Measurements from ENCODE around the gene MACROD2. TPM values are rescaled to one million over a fixed set of nuclear protein-coding genes. Genes with fewer than 3 reads are reported as not detected.

MACROD2 gene
- total RNA-seq, 1 experiment from 2014 or later: 1.4 TPM

DNA sequence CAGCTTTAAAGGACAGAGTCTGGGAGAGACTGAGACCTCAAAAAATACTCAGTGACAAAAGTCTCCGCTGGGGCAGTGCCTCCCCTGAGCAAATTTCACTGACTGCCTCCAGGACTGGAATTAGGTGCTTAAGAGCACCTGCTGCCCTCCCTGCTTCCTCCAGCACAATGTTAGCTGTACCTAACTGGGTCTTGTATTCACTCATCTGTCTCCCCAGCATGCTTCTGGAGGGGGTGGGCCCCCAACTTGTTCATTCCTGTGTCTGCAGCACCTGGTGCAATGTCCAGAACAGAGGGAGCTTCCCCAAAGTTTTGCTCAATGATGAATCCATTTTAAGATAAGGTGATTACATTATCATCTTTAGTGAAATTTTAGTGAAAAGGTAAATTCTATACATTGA, 1927.2 kb downstream of the MACROD2 start:
- no peak for TF ChIP-seq EZH2 (IDR thresholded peaks at IDR 0.05; ENCODE audit: borderline replicate concordance, low read depth, low read length, poor library complexity, severe bottlenecking)
- no peak for TF ChIP-seq CTCF (conservative IDR thresholded peaks at IDR 0.05; ENCODE audit: low read depth, low read length)
- POLR2A ChIA-PET (ENCODE audit: low non-redundant PET): no interaction called here
- Histone ChIP-seq H3K27me3 (replicated peaks; ENCODE audit: insufficient read depth, low read depth, low read length, poor library complexity) (no peaks in the 10 kb centered on the region), H3K4me3 (ENCODE audit: low read depth, low read length, poor library complexity, severe bottlenecking) (no peak overlapping the region), H3K4me1 (ENCODE audit: insufficient read depth, low read length, poor library complexity, severe bottlenecking) (no peaks in the 10 kb centered on the region), H3K9me3 (ENCODE audit: low read depth, low read length, poor library complexity, severe bottlenecking) (peaks cover 4% of the 10 kb centered on the region), H3K36me3 (ENCODE audit: insufficient read depth, low read length, poor library complexity, severe bottlenecking) (no peaks in the 10 kb centered on the region), H3K27ac (ENCODE audit: low read depth, low read length, poor library complexity, severe bottlenecking) (no peak overlapping the region)
- BruUV-seq (replicated peaks): no TSS peak
- intact Hi-C loops (cut with micrococcal nuclease; ENCODE audit: unreplicated experiment): no loop called here
- CTCF ChIA-PET: no interaction called here
- no peak for DNase-seq (ENCODE audit: low spot score)

- no TSS peak for BruUV-seq (replicated peaks)
- Histone ChIP-seq H3K4me1 (ENCODE audit: insufficient read depth, low read length, poor library complexity, severe bottlenecking) (no peaks in the 10 kb centered on the region), H3K27me3 (replicated peaks; ENCODE audit: insufficient read depth, low read depth, low read length, poor library complexity) (no peaks in the 10 kb centered on the region), H3K4me3 (ENCODE audit: low read depth, low read length, poor library complexity, severe bottlenecking) (no peak overlapping the region), H3K36me3 (ENCODE audit: insufficient read depth, low read length, poor library complexity, severe bottlenecking) (no peaks in the 10 kb centered on the region), H3K27ac (ENCODE audit: low read depth, low read length, poor library complexity, severe bottlenecking) (no peak overlapping the region), H3K9me3 (ENCODE audit: low read depth, low read length, poor library complexity, severe bottlenecking) (peaks cover 4% of the 10 kb centered on the region)
- POLR2A ChIA-PET (ENCODE audit: low non-redundant PET): no interaction called here
- DNase-seq (ENCODE audit: low spot score): no peak
- no peak for TF ChIP-seq CTCF (conservative IDR thresholded peaks at IDR 0.05; ENCODE audit: low read depth, low read length)
- TF ChIP-seq EZH2 (IDR thresholded peaks at IDR 0.05; ENCODE audit: borderline replicate concordance, low read depth, low read length, poor library complexity, severe bottlenecking): no peak
- intact Hi-C loops (cut with micrococcal nuclease; ENCODE audit: unreplicated experiment): no loop called here
- CTCF ChIA-PET: no interaction called here
These were observed 1927.9 kb downstream of the MACROD2 start for GRCh38 chr20:15923030-15923776.

DNA sequence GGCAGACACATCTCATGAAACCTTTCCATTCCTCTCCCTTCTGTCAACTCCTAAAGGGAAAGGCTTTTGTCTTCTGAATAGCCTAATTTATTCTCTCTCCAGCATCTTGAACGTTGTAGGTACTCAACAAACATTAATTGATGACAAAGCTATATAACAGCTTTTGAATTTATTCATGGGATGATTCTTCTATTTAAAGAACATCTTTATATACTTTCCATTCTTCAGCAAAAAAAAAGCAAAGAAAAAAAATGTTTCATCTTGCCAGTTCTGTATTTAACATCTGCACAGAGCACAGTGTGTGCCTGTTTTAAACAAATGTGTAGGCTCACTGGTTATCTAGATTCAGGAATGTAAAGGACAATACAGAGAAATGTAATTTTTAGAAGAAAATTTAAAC, 1929.2 kb downstream of the MACROD2 start:
- no peaks in the 10 kb centered on the region for H3K27me3 ChIP-seq (replicated peaks; ENCODE audit: insufficient read depth, low read depth, low read length, poor library complexity)
- H3K27ac ChIP-seq (ENCODE audit: low read depth, low read length, poor library complexity, severe bottlenecking): no peak overlapping the region
- no TSS peak for BruUV-seq (replicated peaks)
- no peaks in the 10 kb centered on the region for H3K4me1 ChIP-seq (ENCODE audit: insufficient read depth, low read length, poor library complexity, severe bottlenecking)
- no peak overlapping the region for H3K4me3 ChIP-seq (ENCODE audit: low read depth, low read length, poor library complexity, severe bottlenecking)
- TF ChIP-seq CTCF (conservative IDR thresholded peaks at IDR 0.05; ENCODE audit: low read depth, low read length) (no peak), EZH2 (IDR thresholded peaks at IDR 0.05; ENCODE audit: borderline replicate concordance, low read depth, low read length, poor library complexity, severe bottlenecking) (no peak)
- POLR2A ChIA-PET (ENCODE audit: low non-redundant PET): no interaction called here
- CTCF ChIA-PET: no interaction called here
- H3K9me3 ChIP-seq (ENCODE audit: low read depth, low read length, poor library complexity, severe bottlenecking): peaks cover 4% of the 10 kb centered on the region
- no peaks in the 10 kb centered on the region for H3K36me3 ChIP-seq (ENCODE audit: insufficient read depth, low read length, poor library complexity, severe bottlenecking)
- no peak for DNase-seq (ENCODE audit: low spot score)
- intact Hi-C loops (cut with micrococcal nuclease; ENCODE audit: unreplicated experiment): no loop called here
